Left forelimb (tissue), 1 donor: ENCODE measurements around the gene ALKBH4.
"Not testable (repeated sequence)": the region's sequence is repeated elsewhere in the genome, so short reads cannot be mapped to it uniquely, and the experiment has no call there.

Experiments
- DNase-seq: peaks from one replicate; pipeline ENCODE4 v3.0.0-alpha.2; 2018; ENCODE audit warnings: low spot score

The ALKBH4 gene

GRCh38 chr7:102426268-102427018 lies 38.2 kb downstream of the ALKBH4 start:
- no peak for DNase-seq

- DNase-seq: peak; percentile 72
Measured at GRCh38 chr7:102425639-102426267, 38.9 kb downstream of the ALKBH4 start.

- DNase-seq: no peak
Measured at GRCh38 chr7:102424787-102425218, 39.9 kb downstream of the ALKBH4 start.

GRCh38 chr7:102424129-102424551 lies 40.5 kb downstream of the ALKBH4 start:
- DNase-seq: no peak

GRCh38 chr7:102421706-102422240 lies 42.9 kb downstream of the ALKBH4 start:
- DNase-seq: no peak

- DNase-seq: no peak
Measured at GRCh38 chr7:102418592-102418991, 46.1 kb downstream of the ALKBH4 start.

GRCh38 chr7:102417105-102417504 lies 47.6 kb downstream of the ALKBH4 start:
- no peak for DNase-seq

GRCh38 chr7:102416406-102416805 lies 48.3 kb downstream of the ALKBH4 start:
- no peak for DNase-seq

- no peak for DNase-seq
Measured at GRCh38 chr7:102415685-102416225, 48.9 kb downstream of the ALKBH4 start.

- DNase-seq: no peak
Measured at GRCh38 chr7:102413611-102414010, 51.1 kb downstream of the ALKBH4 start.

- DNase-seq: no peak
Measured at GRCh38 chr7:102413091-102413490, 51.6 kb downstream of the ALKBH4 start.

- no peak for DNase-seq
Measured at GRCh38 chr7:102412548-102412947, 52.1 kb downstream of the ALKBH4 start.

- DNase-seq: no peak
Measured at GRCh38 chr7:102410918-102411317, 53.7 kb downstream of the ALKBH4 start.

GRCh38 chr7:102410123-102410522 lies 54.5 kb downstream of the ALKBH4 start:
- no peak for DNase-seq

GRCh38 chr7:102409340-102409739 lies 55.3 kb downstream of the ALKBH4 start:
- no peak for DNase-seq

GRCh38 chr7:102408530-102408929 lies 56.1 kb downstream of the ALKBH4 start:
- DNase-seq: not testable (repeated sequence)

GRCh38 chr7:102407910-102408309 lies 56.8 kb downstream of the ALKBH4 start:
- no peak for DNase-seq
